Esophagus (tissue), 2 donors: ENCODE measurements around the gene PCDH9. TPM values are rescaled to one million over a fixed set of nuclear protein-coding genes. Genes with fewer than 3 reads are reported as not detected.

Experiments used
- H3K27ac ChIP-seq, 2 donors: one replicate each; pipeline ENCODE4 v1.5.1; 2013; ENCODE audit warnings: low read depth in 2 of 2, mild to moderate bottlenecking in 2 of 2, inconsistent platforms in 1 of 2, low read length in 1 of 2, moderate library complexity in 1 of 2
- H3K27me3 ChIP-seq, 2 donors: one replicate each; pipeline ENCODE4 v1.6.1; 2013; ENCODE audit warnings: low read length in 2 of 2, control low read depth in 1 of 2, mild to moderate bottlenecking in 1 of 2; ENCODE audit not compliant: insufficient read depth in 2 of 2, control insufficient read depth in 1 of 2
- H3K36me3 ChIP-seq, 2 donors: one replicate each; pipeline ENCODE4 v1.6.1; 2013; ENCODE audit warnings: low read length in 1 of 2; ENCODE audit not compliant: control insufficient read depth in 2 of 2, insufficient read depth in 2 of 2
- H3K4me1 ChIP-seq, 2 donors: one replicate each; pipeline ENCODE4 v1.6.1; 2013; ENCODE audit warnings: low read length in 1 of 2; ENCODE audit not compliant: control insufficient read depth in 2 of 2, insufficient read depth in 2 of 2
- H3K4me3 ChIP-seq, 2 donors: one replicate each; pipeline ENCODE4 v1.5.1; 2013; ENCODE audit warnings: low read length in 2 of 2, mild to moderate bottlenecking in 2 of 2, low read depth in 1 of 2, moderate library complexity in 1 of 2
- H3K9me3 ChIP-seq, 2 donors: one replicate each; pipeline ENCODE4 v1.6.1; 2013; ENCODE audit warnings: mild to moderate bottlenecking in 2 of 2, low read depth in 1 of 2, low read length in 1 of 2, moderate library complexity in 1 of 2; ENCODE audit not compliant: control insufficient read depth in 2 of 2, insufficient read depth in 1 of 2
- WGBS, 2 donors: extraction: QIAGEN DNeasy Blood & Tissue Kit; methylation state at CpG; one replicate each; pipeline ENCODE4 v1.1.7; 2013; 5-methylcytosine and 5-hydroxymethylcytosine counted together
- polyA plus RNA-seq, 2 donors: library from polyadenylated mRNA; stranded (reverse); fragments of 200-250 nt; gene quantifications; one replicate each; pipeline ENCODE4 v1.2.3, GENCODE V29; 2013
- donor health status: healthy with polysubstance abuse.
- donor health status: Bipolar disorder and iron deficiency.

Gene PCDH9
- polyA plus RNA-seq, 2 donors, result 0.12 to 0.14 TPM

DNA sequence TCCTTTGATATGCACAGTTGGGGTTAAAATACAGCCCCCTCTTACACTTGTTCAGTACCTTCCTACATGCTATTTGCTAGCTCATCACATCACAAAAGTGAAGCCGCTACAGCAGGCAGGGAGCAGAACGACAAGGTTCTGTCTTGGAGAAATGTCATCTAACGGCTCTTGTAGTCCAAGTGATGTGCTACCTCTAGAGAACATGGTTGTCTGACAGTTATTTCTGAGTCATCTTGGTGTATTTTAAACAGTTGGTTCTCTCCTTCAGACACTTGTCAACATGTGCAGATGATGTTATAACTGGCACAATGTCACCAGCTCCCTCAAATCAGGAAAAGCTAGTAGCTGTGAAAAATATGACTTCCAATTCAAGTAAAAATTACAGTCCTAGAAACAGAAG, 865.0 kb downstream of the PCDH9 start:
- H3K9me3 ChIP-seq, result no peaks in the 10 kb centered on the region
- H3K36me3 ChIP-seq, result no peaks in the 10 kb centered on the region
- H3K4me3 ChIP-seq, result no peak overlapping the region
- no peak overlapping the region for H3K27ac ChIP-seq
- H3K4me1 ChIP-seq, result no peaks in the 10 kb centered on the region
- H3K27me3 ChIP-seq, result no peaks in the 10 kb centered on the region
- 89 to 91% methylated on average over 3 of the region's 3 CpGs for WGBS, 2 donors

DNA sequence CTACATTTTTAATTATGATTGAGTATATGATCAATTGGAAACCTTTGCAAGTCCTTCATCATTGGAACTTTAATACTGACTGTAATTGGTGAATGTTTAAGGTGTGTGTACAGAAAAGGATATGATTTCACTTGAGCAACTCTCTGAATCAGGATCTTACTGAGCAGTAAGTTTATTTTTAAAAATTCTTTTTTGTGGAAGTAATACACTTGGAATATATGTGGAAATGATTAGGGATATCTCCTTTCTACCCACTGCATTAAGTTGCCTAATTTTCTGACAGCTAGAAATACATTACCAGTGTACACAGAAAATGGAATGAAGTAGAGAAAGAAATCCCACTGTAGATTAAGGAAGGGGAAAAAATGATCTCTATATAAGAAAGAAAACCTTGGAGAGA, 865.8 kb downstream of the PCDH9 start:
- H3K4me1 ChIP-seq, result no peaks in the 10 kb centered on the region
- no peak overlapping the region for H3K27ac ChIP-seq
- H3K27me3 ChIP-seq, result no peaks in the 10 kb centered on the region
- no peaks in the 10 kb centered on the region for H3K36me3 ChIP-seq
- H3K9me3 ChIP-seq, result no peaks in the 10 kb centered on the region
- no peak overlapping the region for H3K4me3 ChIP-seq

DNA sequence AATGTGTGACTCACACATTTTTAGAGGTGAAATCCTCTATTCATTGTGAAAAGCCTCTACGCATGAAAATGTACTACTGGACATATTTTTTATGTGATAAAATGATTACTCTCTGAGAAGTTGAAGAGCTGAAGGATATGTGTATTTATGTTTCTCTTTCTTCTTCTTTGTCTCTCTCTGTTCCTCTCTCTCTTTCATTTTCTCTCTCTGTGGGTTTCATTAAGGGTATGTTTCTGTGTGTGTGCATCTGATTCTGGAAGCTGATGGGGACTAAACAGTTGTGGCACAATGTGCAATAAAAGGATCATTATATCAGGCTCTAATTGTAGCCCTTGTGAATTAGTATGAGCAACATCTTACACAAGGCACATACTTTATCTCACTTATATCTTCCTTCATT, 867.7 kb downstream of the PCDH9 start:
- Histone ChIP-seq H3K4me3 (no peak overlapping the region), H3K27me3 (no peaks in the 10 kb centered on the region), H3K36me3 (no peaks in the 10 kb centered on the region), H3K4me1 (no peaks in the 10 kb centered on the region), H3K27ac (no peak overlapping the region), H3K9me3 (no peaks in the 10 kb centered on the region)
- 92 to 97% methylated on average over 1 of the region's 1 CpG for WGBS, 2 donors

DNA sequence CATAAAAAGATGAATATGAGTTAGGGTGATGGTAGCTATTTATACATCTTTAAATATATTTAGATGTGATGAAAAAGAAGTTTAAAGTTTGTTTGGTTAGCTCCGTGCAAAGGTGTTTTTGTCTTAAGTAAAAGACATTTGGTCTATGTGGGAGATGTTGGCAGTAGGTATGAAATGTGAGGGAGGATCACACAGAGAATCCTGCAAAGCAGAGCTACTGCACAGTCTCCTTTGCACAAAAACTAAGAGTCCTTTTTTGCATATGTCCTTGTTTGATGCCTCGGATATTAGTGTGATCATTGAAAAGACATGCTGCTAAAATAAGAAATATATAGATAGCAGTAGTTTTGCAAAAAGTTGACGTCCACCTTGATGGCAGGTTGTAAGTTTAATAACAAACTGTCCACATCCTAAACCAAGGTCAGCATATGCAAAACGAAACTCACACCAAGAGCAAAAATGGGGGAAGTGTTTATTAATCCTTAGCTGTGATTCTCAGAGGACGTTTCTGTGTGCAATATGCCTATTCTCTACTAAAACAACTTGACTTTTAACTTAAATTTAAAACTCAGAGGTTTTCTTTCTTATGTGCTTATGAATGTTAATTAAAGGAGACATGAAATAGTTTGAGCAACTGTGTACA, 870.1 kb downstream of the PCDH9 start:
- Histone ChIP-seq H3K27ac (no peak overlapping the region), H3K4me3 (no peak overlapping the region), H3K27me3 (no peaks in the 10 kb centered on the region), H3K9me3 (no peaks in the 10 kb centered on the region), H3K36me3 (no peaks in the 10 kb centered on the region), H3K4me1 (no peaks in the 10 kb centered on the region)
- 64 to 69% methylated on average over 5 of the region's 5 CpGs for WGBS, 2 donors

DNA sequence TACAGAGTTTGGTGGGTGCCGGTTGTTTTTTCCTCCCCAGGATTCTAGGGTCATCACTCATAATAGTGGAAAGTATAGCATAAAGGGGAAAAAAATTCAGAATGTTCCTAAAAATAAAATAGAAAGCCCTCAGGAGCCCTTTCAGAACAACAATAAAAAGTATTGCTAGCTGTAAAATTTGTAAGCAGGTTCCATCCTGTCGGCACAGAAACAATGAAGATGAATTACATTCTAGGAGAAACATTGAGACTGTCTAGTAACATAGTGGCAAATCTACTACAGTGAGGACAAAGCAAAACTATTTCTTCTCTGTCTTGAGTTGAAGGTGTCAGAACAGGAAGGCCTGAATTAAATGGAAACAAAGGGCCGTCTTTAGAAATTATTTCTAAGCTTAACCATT, 870.7 kb downstream of the PCDH9 start:
- Histone ChIP-seq H3K4me3 (no peak overlapping the region), H3K9me3 (no peaks in the 10 kb centered on the region), H3K4me1 (no peaks in the 10 kb centered on the region), H3K27ac (no peak overlapping the region), H3K36me3 (no peaks in the 10 kb centered on the region), H3K27me3 (no peaks in the 10 kb centered on the region)
- 66 to 67% methylated on average over 3 of the region's 3 CpGs for WGBS, 2 donors

DNA sequence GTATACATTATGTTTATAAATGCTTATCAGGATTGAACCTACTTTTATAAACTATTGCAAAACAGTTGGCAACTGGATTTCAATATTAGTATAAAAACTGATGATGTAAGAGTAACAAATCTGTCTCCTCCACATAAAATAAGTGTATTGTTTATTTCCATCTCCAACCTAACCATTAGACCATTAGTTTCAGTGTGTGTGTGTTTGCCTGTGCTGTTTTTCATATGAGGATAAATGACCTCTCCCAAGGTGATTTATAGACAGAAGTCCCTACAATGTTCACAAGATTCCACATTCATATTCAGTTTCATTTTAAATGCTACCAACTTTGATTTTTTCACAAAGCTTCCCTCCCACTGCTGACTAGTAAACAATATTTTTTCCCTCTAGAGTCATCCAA, 871.6 kb downstream of the PCDH9 start:
- H3K4me1 ChIP-seq, result no peaks in the 10 kb centered on the region
- H3K9me3 ChIP-seq, result no peaks in the 10 kb centered on the region
- no peaks in the 10 kb centered on the region for H3K36me3 ChIP-seq
- H3K27ac ChIP-seq, result no peak overlapping the region
- no peaks in the 10 kb centered on the region for H3K27me3 ChIP-seq
- no peak overlapping the region for H3K4me3 ChIP-seq

DNA sequence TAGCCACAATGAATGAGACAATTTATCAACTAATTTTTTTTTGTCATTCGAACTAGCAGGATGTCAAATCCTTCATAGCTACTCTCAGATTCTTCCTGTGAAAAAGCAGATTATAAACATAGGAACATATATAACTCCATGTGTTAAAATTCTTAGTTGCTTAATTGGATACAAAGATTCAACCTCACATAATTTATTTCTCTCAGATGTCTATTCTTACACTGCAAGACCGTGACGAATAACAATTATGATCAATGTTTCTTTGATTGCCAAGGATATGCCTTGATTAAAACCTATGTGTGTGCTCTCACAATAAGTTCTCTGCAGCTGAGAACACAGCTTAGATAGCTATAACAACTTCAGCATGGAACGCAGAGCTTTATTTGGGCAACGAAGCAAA, 872.7 kb downstream of the PCDH9 start:
- Histone ChIP-seq H3K27me3 (no peaks in the 10 kb centered on the region), H3K4me3 (no peak overlapping the region), H3K36me3 (no peaks in the 10 kb centered on the region), H3K4me1 (no peaks in the 10 kb centered on the region), H3K9me3 (no peaks in the 10 kb centered on the region), H3K27ac (no peak overlapping the region)
- 85 to 86% methylated on average over 5 of the region's 5 CpGs for WGBS, 2 donors

DNA sequence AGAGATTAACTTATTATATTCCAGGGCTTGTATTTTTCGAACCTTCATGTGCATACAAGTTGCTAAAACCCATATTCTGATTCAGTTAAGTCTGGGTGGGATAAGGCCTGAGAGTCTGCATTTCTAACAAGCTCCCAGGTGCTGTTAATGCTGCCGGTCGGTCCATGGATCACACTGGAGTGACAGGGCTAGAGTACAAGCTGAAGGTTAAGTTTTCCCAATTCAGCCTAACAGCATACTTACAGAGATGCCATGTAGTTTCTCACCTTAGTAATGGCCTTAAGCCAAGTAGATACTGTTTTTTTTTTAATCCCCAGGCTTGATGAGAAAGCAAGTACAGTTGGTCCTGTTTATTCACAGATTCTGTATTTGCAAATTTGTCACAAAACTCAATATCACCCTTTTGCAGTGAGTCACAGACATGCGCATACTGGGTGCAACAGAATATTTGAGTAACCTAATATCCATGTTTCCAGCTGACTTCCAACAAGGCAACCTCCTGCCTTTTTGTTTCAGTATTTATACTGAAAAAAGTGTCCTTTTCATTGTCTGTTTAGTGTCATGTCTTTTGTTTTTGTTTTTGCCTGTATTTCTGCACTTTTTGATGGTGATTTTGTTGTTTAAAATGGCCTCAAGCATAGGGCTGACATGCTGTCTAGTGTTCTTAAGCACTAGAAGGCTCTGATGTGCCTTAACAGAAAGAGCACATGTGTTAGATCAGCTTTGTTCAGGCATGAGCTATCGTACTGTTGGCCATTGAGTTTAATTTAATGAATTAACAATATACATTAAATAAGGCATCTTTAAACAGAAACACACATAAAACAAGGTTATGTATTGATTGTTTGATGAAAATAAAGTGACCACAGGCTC, 875.0 kb downstream of the PCDH9 start:
- Histone ChIP-seq H3K36me3 (no peaks in the 10 kb centered on the region), H3K27ac (no peak overlapping the region), H3K4me3 (no peak overlapping the region), H3K27me3 (no peaks in the 10 kb centered on the region), H3K9me3 (no peaks in the 10 kb centered on the region), H3K4me1 (no peaks in the 10 kb centered on the region)
- 88 to 93% methylated on average over 5 of the region's 5 CpGs for WGBS, 2 donors

DNA sequence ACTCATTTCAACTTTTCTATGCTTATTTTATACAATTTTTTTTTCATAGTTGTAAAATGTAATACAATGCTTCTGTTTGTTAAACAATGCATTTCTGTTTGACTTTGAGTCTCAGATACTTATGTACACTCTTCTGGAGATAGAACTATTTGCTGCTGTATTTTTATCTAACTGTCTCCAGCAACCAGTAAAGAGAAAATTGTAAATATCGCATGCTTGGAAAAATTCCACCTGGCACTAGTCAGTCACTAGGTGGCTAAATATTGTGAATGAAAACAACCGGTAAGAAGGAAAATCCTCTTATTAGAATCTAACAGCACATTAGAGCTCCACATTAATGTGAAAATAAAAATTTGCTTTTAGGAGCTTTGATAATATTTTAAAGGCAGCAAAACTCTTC, 876.5 kb downstream of the PCDH9 start:
- Histone ChIP-seq H3K4me3 (no peak overlapping the region), H3K27me3 (no peaks in the 10 kb centered on the region), H3K4me1 (no peaks in the 10 kb centered on the region), H3K27ac (no peak overlapping the region), H3K36me3 (no peaks in the 10 kb centered on the region), H3K9me3 (no peaks in the 10 kb centered on the region)
- 20 to 32% methylated on average over 2 of the region's 2 CpGs for WGBS, 2 donors

DNA sequence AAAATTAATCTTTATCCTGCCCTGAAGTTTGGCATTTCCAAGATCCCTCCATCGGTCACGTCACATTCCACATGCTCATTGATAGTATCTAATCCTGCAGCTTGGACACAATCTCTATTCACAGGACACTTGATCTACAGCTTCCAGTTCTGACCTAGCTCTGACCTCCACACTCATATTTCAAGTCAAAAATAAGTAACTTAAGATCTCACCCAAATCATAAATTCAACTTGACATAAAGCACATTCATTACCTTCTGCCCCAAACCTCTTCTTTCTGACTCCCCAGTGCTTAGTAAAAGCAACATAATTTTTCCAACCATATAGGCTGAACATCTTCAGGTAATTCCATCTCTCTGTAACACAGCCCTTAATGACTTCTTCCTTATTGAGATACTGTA, 880.2 kb downstream of the PCDH9 start:
- WGBS, 2 donors, result 81 to 93% methylated on average over 2 of the region's 2 CpGs
- no peaks in the 10 kb centered on the region for H3K9me3 ChIP-seq
- no peaks in the 10 kb centered on the region for H3K27me3 ChIP-seq
- H3K27ac ChIP-seq, result no peak overlapping the region
- no peaks in the 10 kb centered on the region for H3K36me3 ChIP-seq
- no peak overlapping the region for H3K4me3 ChIP-seq
- no peaks in the 10 kb centered on the region for H3K4me1 ChIP-seq
